PFSK-1 (cell line): ENCODE results near the gene NDUFS3.

Experiments
- POLR2AphosphoS5 ChIP-seq: IDR thresholded peaks from 2 replicates; pipeline ENCODE4 v1.6.1; 2012; ENCODE audit warnings: low read depth, mild to moderate bottlenecking, control low read depth, low read length, moderate library complexity
- REST ChIP-seq, 2 experiments: IDR thresholded peaks; 2 replicates each; pipeline versions ENCODE4 v1.6.1 to v1.8.0; 2011 to 2012; ENCODE audit warnings: low read depth in 2 of 2, low read length in 2 of 2, control low read depth in 1 of 2, inconsistent platforms in 1 of 2, mild to moderate bottlenecking in 1 of 2, moderate library complexity in 1 of 2; ENCODE audit not compliant: insufficient read depth in 1 of 2
- SIN3A ChIP-seq: IDR thresholded peaks from 2 replicates; pipeline ENCODE4 v1.6.1; 2012; ENCODE audit warnings: mild to moderate bottlenecking, low read length, moderate library complexity, borderline replicate concordance; ENCODE audit not compliant: insufficient read depth

- TF ChIP-seq POLR2AphosphoS5 (no peak), SIN3A (no peak), REST (IDR thresholded peaks at IDR 0.05; ENCODE audit: insufficient read depth in 1 of 2, low read depth in 2 of 2, low read length in 2 of 2) (no peak)
Measured at GRCh38 chr11:47589118-47589517, 10.2 kb downstream of the NDUFS3 start.
